Measurements from ENCODE around the gene RPP14. TPM values are rescaled to one million over a fixed set of nuclear protein-coding genes. Genes with fewer than 3 reads are reported as not detected.

The RPP14 gene
- total RNA-seq, 4 donors from 2014 or later, result 9.1 to 16.0 (median 10.4) TPM

GRCh38 chr3:58353722-58354553 lies 47.9 kb downstream of the RPP14 start:
- Histone ChIP-seq H3K27ac (replicated peaks in 1 of 4) (no peak overlapping the region), H3K4me3 (no peak overlapping the region), H3K27me3 (no peaks in the 10 kb centered on the region), H3K36me3 (no peaks in the 10 kb centered on the region), H3K4me1 (peaks cover 11 to 57% (median 34%) of the 10 kb centered on the region in 4 donors), H3K9me3 (no peaks in the 10 kb centered on the region)
- WGBS, result 85% methylated on average over 8 of the region's 8 CpGs
- intact Hi-C loops (cut with DNase I), result no loop called here
- DNase-seq (ENCODE audit: extremely low spot score), result no peak
- TF ChIP-seq EP300 (IDR thresholded peaks at IDR 0.05) (no peak), POLR2A (IDR thresholded peaks at IDR 0.05; ENCODE audit: low read depth) (no peak), POLR2AphosphoS5 (IDR thresholded peaks at IDR 0.05) (no peak), CTCF (IDR thresholded peaks at IDR 0.05) (no peak)

GRCh38 chr3:58355179-58355578 lies 49.1 kb downstream of the RPP14 start:
- peaks cover 11 to 61% (median 35%) of the 10 kb centered on the region in 4 donors for H3K4me1 ChIP-seq
- no peaks in the 10 kb centered on the region for H3K9me3 ChIP-seq
- DNase-seq (ENCODE audit: extremely low spot score), result no peak
- intact Hi-C loops (cut with DNase I), result no loop called here
- no peak overlapping the region for H3K4me3 ChIP-seq
- no peaks in the 10 kb centered on the region for H3K27me3 ChIP-seq
- 90% methylated on average over 8 of the region's 8 CpGs for WGBS
- H3K36me3 ChIP-seq, result no peaks in the 10 kb centered on the region
- no peak overlapping the region for H3K27ac ChIP-seq (replicated peaks in 1 of 4)
- no peak for TF ChIP-seq POLR2A (IDR thresholded peaks at IDR 0.05; ENCODE audit: low read depth)
- TF ChIP-seq POLR2AphosphoS5 (IDR thresholded peaks at IDR 0.05), result no peak
- no peak for TF ChIP-seq EP300 (IDR thresholded peaks at IDR 0.05)
- TF ChIP-seq CTCF (IDR thresholded peaks at IDR 0.05), result no peak

- Histone ChIP-seq H3K9me3 (no peaks in the 10 kb centered on the region), H3K27ac (replicated peaks in 1 of 4) (no peak overlapping the region), H3K4me1 (peaks cover 8 to 61% (median 31%) of the 10 kb centered on the region in 4 donors), H3K27me3 (no peaks in the 10 kb centered on the region), H3K4me3 (no peak overlapping the region), H3K36me3 (no peaks in the 10 kb centered on the region)
- 46% methylated on average over 4 of the region's 4 CpGs for WGBS
- DNase-seq (ENCODE audit: extremely low spot score), result no peak
- TF ChIP-seq CTCF (IDR thresholded peaks at IDR 0.05), result no peak
- no peak for TF ChIP-seq POLR2AphosphoS5 (IDR thresholded peaks at IDR 0.05)
- TF ChIP-seq EP300 (IDR thresholded peaks at IDR 0.05), result no peak
- no peak for TF ChIP-seq POLR2A (IDR thresholded peaks at IDR 0.05; ENCODE audit: low read depth)
- intact Hi-C loops (cut with DNase I), result no loop called here
Observed at GRCh38 chr3:58356054-58356453, 50.0 kb downstream of the RPP14 start.

- WGBS, result 100% methylated on average over 3 of the region's 3 CpGs
- intact Hi-C loops (cut with DNase I), result no loop called here
Observed at GRCh38 chr3:58357402-58357801, 51.4 kb downstream of the RPP14 start.

More at GRCh38 chr3:58357402-58357801, 51.4 kb downstream of the RPP14 start:
- Histone ChIP-seq H3K9me3 (no peaks in the 10 kb centered on the region), H3K27me3 (no peaks in the 10 kb centered on the region), H3K36me3 (no peaks in the 10 kb centered on the region), H3K4me1 (peaks cover 8 to 60% (median 38%) of the 10 kb centered on the region in 4 donors), H3K4me3 (no peak overlapping the region), H3K27ac (replicated peaks in 1 of 4) (no peak overlapping the region)
- TF ChIP-seq POLR2A (IDR thresholded peaks at IDR 0.05; ENCODE audit: low read depth) (no peak), EP300 (IDR thresholded peaks at IDR 0.05) (no peak), CTCF (IDR thresholded peaks at IDR 0.05) (no peak), POLR2AphosphoS5 (IDR thresholded peaks at IDR 0.05) (no peak)
- DNase-seq (ENCODE audit: extremely low spot score), result no peak
